HepG2 (cell line): ENCODE measurements around the gene JMJD7. TPM values are rescaled to one million over a fixed set of nuclear protein-coding genes. Genes with fewer than 3 reads are reported as not detected.

Source experiments
- ATAC-seq: fragments of 200-7000 bp; cut with Tn5 transposase; 3 replicates; pipeline ENCODE4 v1.9.1; 2020; ENCODE audit warnings: mild to moderate bottlenecking, moderate library complexity
- BruUV-seq: library from RNA; stranded (reverse); fragments of 400-500 nt; replicated peaks from 2 replicates; lab custom pipeline; 2021; lab: Mats Ljungman, UMichigan
- CTCF ChIA-PET: fragments of 300-600 bp; formaldehyde crosslinking; extraction: SDS; loops from one replicate; lab custom pipeline; 2021; ENCODE audit warnings: low total read pairs, inconsistent platforms, low intra/inter-chr PET ratio; lab: Yijun Ruan, JAX
- POLR2A ChIA-PET: fragments of 350-600 bp; sonication (Branson Sonifier 250); formaldehyde crosslinking; loops from one replicate; lab custom pipeline; 2020; ENCODE audit warnings: antibody characterized with exemption, inconsistent platforms; lab: Yijun Ruan, JAX
- DNase-seq: peaks from one replicate; pipeline ENCODE4 v3.0.0-alpha.2; 2015; ENCODE audit warnings: low spot score
- FAIRE-seq: peaks from 3 replicates; lab custom pipeline; 2011; peaks lifted over from hg19 to GRCh38; lab: Jason Lieb, UNC
- H2AFZ ChIP-seq: one replicate; pipeline ENCODE4 v1.6.1; 2011; ENCODE audit warnings: low read length, inconsistent platforms
- H3K27ac ChIP-seq: fragments of 300-600 bp; 3 replicates; pipeline ENCODE4 v1.8.0; 2011; ENCODE audit warnings: mixed run types, mild to moderate bottlenecking, mixed read lengths, low read length, inconsistent platforms; ENCODE audit not compliant: insufficient read depth; ENCODE audit errors: extremely low read length
- H3K27me3 ChIP-seq, 2 experiments: fragments of 200-600 bp in 1 of 2; 2 replicates in 1 of 2; 3 replicates in 1 of 2; pipeline versions ENCODE4 v1.6.0 to v1.8.0; 2011; ENCODE audit warnings: low read length in 2 of 2, mild to moderate bottlenecking in 2 of 2, moderate library complexity in 2 of 2, inconsistent platforms in 1 of 2; ENCODE audit not compliant: insufficient read depth in 2 of 2, control insufficient read depth in 1 of 2
- H3K36me3 ChIP-seq, 2 experiments: fragments of 200-600 bp in 1 of 2; replicated peaks in 1 of 2; 2 replicates in 1 of 2; 3 replicates in 1 of 2; pipeline versions ENCODE4 v1.5.1 to v1.8.0; 2011; ENCODE audit warnings: low read length in 2 of 2, inconsistent platforms in 1 of 2; ENCODE audit not compliant: insufficient read depth in 2 of 2, control insufficient read depth in 1 of 2
- H3K4me1 ChIP-seq: 2 replicates; pipeline ENCODE4 v1.5.1; 2012; ENCODE audit warnings: low read length, inconsistent platforms; ENCODE audit not compliant: insufficient read depth
- H3K4me2 ChIP-seq: 2 replicates; pipeline ENCODE4 v1.6.0; 2011; ENCODE audit warnings: low read depth, low read length, inconsistent platforms
- H3K4me3 ChIP-seq, 3 experiments: fragments of 200-600 bp in 1 of 3; sonication (generic), shearing (Covaris generic) in 1 of 3; replicated peaks in 1 of 3; 2 replicates each; pipeline ENCODE4 v1.5.1; 2011 to 2016; ENCODE audit warnings: low read length in 3 of 3, inconsistent platforms in 2 of 3, low read depth in 2 of 3, mild to moderate bottlenecking in 2 of 3, control low read depth in 1 of 3, mixed read lengths in 1 of 3; ENCODE audit not compliant: insufficient read depth in 1 of 3
- H3K79me2 ChIP-seq: one replicate; pipeline ENCODE4 v1.6.1; 2011; ENCODE audit warnings: low read length, inconsistent platforms; ENCODE audit not compliant: insufficient read depth
- H3K9ac ChIP-seq: 2 replicates; pipeline ENCODE4 v1.6.0; 2011; ENCODE audit warnings: mild to moderate bottlenecking, low read depth, low read length, inconsistent platforms; ENCODE audit not compliant: insufficient read depth
- H3K9me3 ChIP-seq: 2 replicates; pipeline ENCODE4 v1.5.1; 2012; ENCODE audit warnings: mild to moderate bottlenecking, low read length
- H4K20me1 ChIP-seq: 2 replicates; pipeline ENCODE4 v1.6.0; 2011; ENCODE audit warnings: inconsistent platforms, mild to moderate bottlenecking, low read length, moderate library complexity; ENCODE audit not compliant: insufficient read depth
- CAMTA2 ChIP-seq: sonication (generic); formaldehyde crosslinking; IDR thresholded peaks from 2 replicates; pipeline ENCODE4 v1.4.0; 2020; ENCODE audit warnings: mild to moderate bottlenecking, missing genetic modification reagents, borderline replicate concordance
- HCFC1 ChIP-seq: fragments of 150-350 bp; IDR thresholded peaks from 2 replicates; pipeline ENCODE4 v1.6.1; 2014; ENCODE audit warnings: low read depth, low read length
- HDAC1 ChIP-seq: sonication (generic); formaldehyde crosslinking; IDR thresholded peaks from 2 replicates; pipeline ENCODE4 v1.5.1; 2020; ENCODE audit warnings: mild to moderate bottlenecking, missing genetic modification reagents
- HIC2 ChIP-seq: sonication (generic); formaldehyde crosslinking; IDR thresholded peaks from 2 replicates; pipeline ENCODE4 v1.9.0; 2022; ENCODE audit warnings: low read depth, missing genetic modification reagents
- MAFK ChIP-seq, 2 experiments: IDR thresholded peaks in 1 of 2; conservative IDR thresholded peaks in 1 of 2; 2 replicates each; pipeline ENCODE4 v1.6.1; 2011; ENCODE audit warnings: improper control_type of control experiment in 2 of 2, low read length in 2 of 2
- MEIS1 ChIP-seq: sonication (generic); formaldehyde crosslinking; IDR thresholded peaks from 2 replicates; pipeline ENCODE4 v1.9.0; 2021; ENCODE audit warnings: mild to moderate bottlenecking, missing genetic modification reagents, moderate library complexity, borderline replicate concordance
- PAF1 ChIP-seq: IDR thresholded peaks from 2 replicates; pipeline ENCODE4 v1.6.1; 2016; ENCODE audit warnings: missing genetic modification reagents, missing compliant biosample characterization
- PHF8 ChIP-seq: sonication (generic); formaldehyde crosslinking; IDR thresholded peaks from 2 replicates; pipeline ENCODE4 v1.5.0; 2020; ENCODE audit warnings: missing genetic modification reagents
- POGZ ChIP-seq: sonication (generic); formaldehyde crosslinking; IDR thresholded peaks from 2 replicates; pipeline ENCODE4 v1.4.0; 2020; ENCODE audit warnings: mild to moderate bottlenecking, missing genetic modification reagents
- SRSF4 ChIP-seq: fragments of 200-400 bp; formaldehyde crosslinking; IDR thresholded peaks from one replicate; pipeline ENCODE4 v1.6.1; 2018; ENCODE audit warnings: mild to moderate bottlenecking, low read depth, low read length, moderate library complexity; ENCODE audit not compliant: poor library complexity, severe bottlenecking
- STAT6 ChIP-seq: sonication (generic); formaldehyde crosslinking; IDR thresholded peaks from 2 replicates; pipeline ENCODE4 v1.4.0; 2020; ENCODE audit warnings: missing genetic modification reagents, mild to moderate bottlenecking, borderline replicate concordance
- ZFP62 ChIP-seq: sonication (generic); formaldehyde crosslinking; IDR thresholded peaks from 2 replicates; pipeline ENCODE4 v1.4.0; 2020; ENCODE audit warnings: missing genetic modification reagents
- ZMYM4 ChIP-seq: sonication (generic); formaldehyde crosslinking; IDR thresholded peaks from 2 replicates; pipeline ENCODE4 v1.8.1; 2023; ENCODE audit warnings: mild to moderate bottlenecking, missing genetic modification reagents
- ZNF766 ChIP-seq: sonication (generic); formaldehyde crosslinking; IDR thresholded peaks from 2 replicates; pipeline ENCODE4 v1.5.0; 2020; ENCODE audit warnings: missing genetic modification reagents, borderline replicate concordance
- WGBS: methylation state at CpG from one replicate; pipeline ENCODE4 v1.1.6; 2017; ENCODE audit warnings: low lambda C conversion rate; 5-methylcytosine and 5-hydroxymethylcytosine counted together
- in situ Hi-C: cut with HindIII; loops from 2 replicates; pipeline ENCODE4 v1.10.0; 2017; ENCODE audit warnings: low pct_unique_long_range_greater_than_20kb; ENCODE audit not compliant: extremely low pct_ligation_motif_present
- intact Hi-C: fragments of 100-400 bp; cut with micrococcal nuclease; formaldehyde crosslinking; loops from one replicate; pipeline ENCODE4 v1.10.0; 2022; ENCODE audit not compliant: unreplicated experiment
- polyA plus RNA-seq, 8 experiments: library from polyadenylated mRNA; depleted of rRNA in 3 of 8; stranded (reverse) in 7 of 8; unstranded in 1 of 8; fragments of >200 nt; fragmentation: Illumina TruSeq in 4 of 8; extraction: Trizol in 4 of 8; gene quantifications; 2 replicates each; pipeline versions ENCODE4 v1.2.1 to v1.2.3, GENCODE V29; 2011 to 2016; ENCODE audit warnings: low read depth in 4 of 8, missing spikeins in 1 of 8, mixed read lengths in 1 of 8; ENCODE audit not compliant: insufficient read depth in 1 of 8
- total RNA-seq, 5 experiments: library from RNA; depleted of rRNA; stranded (reverse); fragments of >200 nt; fragmentation: Illumina TruSeq; extraction: Trizol; gene quantifications; 2 replicates each; pipeline ENCODE4 v1.2.3, GENCODE V29; 2016; ENCODE audit warnings: low read depth in 1 of 5

Gene JMJD7
- total and polyA plus RNA-seq, 2 of the 13 experiments (the other 11 are each of a cell fraction or from before 2014, with no cell fraction given) = 6.4 to 7.1 TPM

GRCh38 chr15:41876007-41876406 is 48.1 kb downstream of the JMJD7 start:
- Histone ChIP-seq H3K27ac (no peak overlapping the region), H4K20me1 (no peaks in the 10 kb centered on the region), H3K9ac (no peak overlapping the region), H3K36me3 (no peaks in the 10 kb centered on the region), H3K79me2 (no peaks in the 10 kb centered on the region), H2AFZ (no peak overlapping the region), H3K4me2 (no peak overlapping the region), H3K4me1 (peaks cover 13% of the 10 kb centered on the region; the same call in 1 of the 2 replicates), H3K27me3 (peaks cover 18 to 89% of the 10 kb centered on the region in 2 experiments), H3K9me3 (no peaks in the 10 kb centered on the region), H3K4me3 (no peak overlapping the region)
- no peak for DNase-seq
- intact Hi-C loops = no loop called here
- TF ChIP-seq PAF1 (CRISPR knock-in tag) = no peak
- no peak for TF ChIP-seq ZNF766 (CRISPR knock-in tag)
- TF ChIP-seq SRSF4 = no peak
- TF ChIP-seq STAT6 = no peak
- no peak for TF ChIP-seq MEIS1 (CRISPR knock-in tag)
- TF ChIP-seq POGZ (CRISPR knock-in tag) = no peak
- TF ChIP-seq ZMYM4 (CRISPR knock-in tag) = no peak
- no peak for TF ChIP-seq CAMTA2 (CRISPR knock-in tag)
- TF ChIP-seq HCFC1 = no peak
- no peak for TF ChIP-seq MAFK (conservative IDR thresholded peaks at IDR 0.05 in 1 of 2, IDR thresholded peaks at IDR 0.05 in 1 of 2; ENCODE audit: low read length in 2 of 2)
- no peak for TF ChIP-seq HDAC1 (CRISPR knock-in tag)
- no peak for TF ChIP-seq PHF8 (CRISPR knock-in tag)
- TF ChIP-seq HIC2 (CRISPR knock-in tag) = no peak
- TF ChIP-seq ZFP62 (CRISPR knock-in tag) = no peak
- no peak for FAIRE-seq
- BruUV-seq = no TSS peak
- WGBS = 33% methylated on average over 3 of the region's 13 CpGs
- in situ Hi-C loops = no loop called here
- POLR2A ChIA-PET = no interaction called here
- ATAC-seq = no peak
- CTCF ChIA-PET = no interaction called here
